Activated CD4-positive, alpha-beta memory T cell treated with anti-CD3 and anti-CD28 coated beads for 36 hours (primary cell): ENCODE results near the gene KMT2E. TPM values are rescaled to one million over a fixed set of nuclear protein-coding genes. Genes with fewer than 3 reads are reported as not detected.
"Not testable (repeated sequence)": the region's sequence is repeated elsewhere in the genome, so short reads cannot be mapped to it uniquely, and the experiment has no call there.

Source experiments
- CTCF ChIA-PET: fragments of 350-600 bp; sonication (Branson Sonifier 250); formaldehyde crosslinking; loops from one replicate; lab custom pipeline; 2021; ENCODE audit warnings: antibody characterized with exemption, inconsistent platforms; lab: Charles Lee
- POLR2A ChIA-PET: fragments of 350-600 bp; sonication (Branson Sonifier 250); formaldehyde crosslinking; loops from one replicate; lab custom pipeline; 2021; ENCODE audit warnings: antibody characterized with exemption; lab: Charles Lee
- DNase-seq: peaks from one replicate; pipeline ENCODE4 v3.0.0-alpha.2; 2020
- H3K27ac Mint-ChIP-seq: one replicate; pipeline ENCODE4 v1.8.0; 2021; ENCODE audit warnings: mixed read lengths
- H3K27me3 Mint-ChIP-seq: one replicate; pipeline ENCODE4 v1.8.0; 2021; ENCODE audit warnings: mixed read lengths
- H3K36me3 Mint-ChIP-seq: one replicate; pipeline ENCODE4 v1.8.0; 2021; ENCODE audit warnings: mixed read lengths
- H3K4me1 Mint-ChIP-seq: one replicate; pipeline ENCODE4 v1.8.0; 2021; ENCODE audit warnings: low read depth, mixed read lengths
- H3K4me3 Mint-ChIP-seq: one replicate; pipeline ENCODE4 v1.8.0; 2021; ENCODE audit warnings: mild to moderate bottlenecking, mixed read lengths
- H3K9me3 Mint-ChIP-seq: one replicate; pipeline ENCODE4 v1.8.0; 2021; ENCODE audit warnings: mixed read lengths
- intact Hi-C: fragments of 100-400 bp; cut with micrococcal nuclease; formaldehyde crosslinking; loops from one replicate; pipeline ENCODE4 v1.15.1; 2023
- total RNA-seq, 2 experiments: library from RNA; stranded (reverse); gene quantifications; one replicate each; pipeline ENCODE4 v1.2.3, GENCODE V29; 2021

The KMT2E gene
- total RNA-seq, 2 experiments from 2014 or later, result 92.1 to 98.6 TPM

DNA sequence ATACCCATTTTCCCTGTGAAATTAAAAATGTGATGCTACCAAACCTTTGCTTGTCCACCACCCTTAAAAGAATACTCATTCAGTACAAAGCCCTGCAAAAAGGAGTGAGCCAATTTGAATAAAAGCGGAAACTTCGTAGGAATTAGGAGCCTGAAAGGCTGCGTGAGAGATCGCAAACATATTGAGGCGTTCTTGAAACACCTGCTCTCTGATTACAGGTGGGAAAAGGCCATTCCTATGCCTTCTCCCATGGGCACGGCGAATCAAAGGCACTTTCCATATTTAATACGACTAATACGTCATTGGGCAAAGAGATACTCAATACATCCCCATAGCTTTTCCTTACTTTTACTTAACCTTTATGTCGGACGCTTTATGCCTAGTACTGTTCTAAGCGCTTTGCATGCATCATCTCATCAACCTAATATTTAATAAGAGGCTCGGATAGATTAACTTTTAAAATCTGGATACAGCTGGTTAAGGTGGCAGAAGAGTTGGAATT, 30.9 kb upstream of the KMT2E start:
- CTCF ChIA-PET, result interaction anchor here (0.7 to 8.0 kb wide), 18 partner anchors 13 to 447 kb away, joined by 3 to 80 read pairs (median 5); partner anchors contain the start of gene KMT2E
- Mint-ChIP-seq H3K36me3 (peaks cover 22% of the 10 kb centered on the region), H3K9me3 (no peaks in the 10 kb centered on the region)

DNA sequence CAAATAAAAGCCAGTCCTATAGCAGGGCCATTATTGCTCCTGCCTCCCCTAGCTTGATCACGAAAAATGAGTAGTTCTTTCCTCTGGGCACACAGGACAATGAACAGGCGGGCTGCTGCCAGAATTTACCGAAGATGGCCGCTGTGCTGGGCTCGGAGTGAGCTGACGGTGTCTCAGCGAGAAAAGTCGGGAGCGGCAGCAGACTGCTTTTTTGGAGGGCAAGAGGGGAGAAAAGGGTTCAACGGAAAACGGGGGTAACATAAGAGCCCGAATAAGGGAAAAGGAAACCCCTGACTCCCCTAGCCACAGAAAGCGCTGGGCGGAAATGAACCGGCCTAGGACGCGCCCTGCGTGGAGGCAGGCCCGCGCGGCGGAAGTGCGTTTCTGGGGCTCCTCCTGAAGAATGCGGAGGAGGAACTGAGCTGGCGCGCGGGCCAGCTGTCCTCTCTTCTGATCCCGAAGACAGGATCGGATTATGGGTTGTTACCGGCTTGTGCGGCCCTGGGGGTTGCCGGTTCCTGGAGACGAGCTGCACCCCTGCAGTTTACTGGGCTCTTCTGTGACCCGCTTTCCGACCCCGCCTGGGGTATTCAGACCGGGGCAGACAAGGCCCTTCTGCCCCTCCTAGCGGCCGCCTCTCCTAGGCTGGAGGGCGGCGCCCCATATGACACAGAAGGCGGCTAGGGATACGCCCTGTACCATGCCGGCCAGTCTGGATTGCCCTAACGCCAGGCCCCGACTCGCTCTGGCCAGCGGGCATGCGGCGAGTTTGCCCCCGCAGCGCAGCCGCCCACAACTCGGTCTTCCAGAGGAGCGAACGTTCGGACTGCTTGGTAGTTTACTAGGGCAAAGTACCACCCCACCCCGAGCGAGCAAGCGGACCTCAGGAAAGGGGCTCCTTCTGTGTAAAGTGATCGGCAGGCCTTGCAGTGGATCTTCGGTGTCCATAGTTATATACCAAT, 30.1 kb upstream of the KMT2E start:
- Mint-ChIP-seq H3K4me1 (peaks cover 74% of the 10 kb centered on the region), H3K36me3 (peaks cover 22% of the 10 kb centered on the region), H3K27ac (peak overlapping the region; percentile 100), H3K4me3 (peak overlapping the region; percentile 100), H3K27me3 (no peaks in the 10 kb centered on the region), H3K9me3 (no peaks in the 10 kb centered on the region)
- DNase-seq, result peak; percentile 91
- ChIA-PET CTCF (interaction anchor here (0.7 to 8.0 kb wide), 17 partner anchors 12 to 446 kb away, joined by 3 to 80 read pairs (median 5); partner anchors contain the start of gene KMT2E), POLR2A (interaction anchor here (0.8 to 5.8 kb wide), 13 partner anchors 10 to 405 kb away, joined by 3 to 202 read pairs (median 4); partner anchors contain the start of genes KMT2E and SRPK2)
- intact Hi-C loops, result loop anchor here (1.0 to 5.0 kb wide), 6 partner anchors 11 to 605 kb away; no protein-coding TSS in a partner anchor

More for the DNA sequence above, 30.9 kb upstream of the KMT2E start:
- intact Hi-C loops, result loop anchor here (1.0 to 5.0 kb wide), 3 partner anchors 38 to 606 kb away; no protein-coding TSS in a partner anchor
- Mint-ChIP-seq H3K27me3 (no peaks in the 10 kb centered on the region), H3K4me1 (peaks cover 72% of the 10 kb centered on the region), H3K27ac (peak overlapping the region; percentile 100), H3K4me3 (peak overlapping the region; percentile 100)
- DNase-seq, result no peak
- POLR2A ChIA-PET, result interaction anchor here (0.7 to 5.8 kb wide), 16 partner anchors 9 to 680 kb away, joined by 3 to 202 read pairs (median 4); partner anchors contain the start of genes KMT2E and SRPK2

DNA sequence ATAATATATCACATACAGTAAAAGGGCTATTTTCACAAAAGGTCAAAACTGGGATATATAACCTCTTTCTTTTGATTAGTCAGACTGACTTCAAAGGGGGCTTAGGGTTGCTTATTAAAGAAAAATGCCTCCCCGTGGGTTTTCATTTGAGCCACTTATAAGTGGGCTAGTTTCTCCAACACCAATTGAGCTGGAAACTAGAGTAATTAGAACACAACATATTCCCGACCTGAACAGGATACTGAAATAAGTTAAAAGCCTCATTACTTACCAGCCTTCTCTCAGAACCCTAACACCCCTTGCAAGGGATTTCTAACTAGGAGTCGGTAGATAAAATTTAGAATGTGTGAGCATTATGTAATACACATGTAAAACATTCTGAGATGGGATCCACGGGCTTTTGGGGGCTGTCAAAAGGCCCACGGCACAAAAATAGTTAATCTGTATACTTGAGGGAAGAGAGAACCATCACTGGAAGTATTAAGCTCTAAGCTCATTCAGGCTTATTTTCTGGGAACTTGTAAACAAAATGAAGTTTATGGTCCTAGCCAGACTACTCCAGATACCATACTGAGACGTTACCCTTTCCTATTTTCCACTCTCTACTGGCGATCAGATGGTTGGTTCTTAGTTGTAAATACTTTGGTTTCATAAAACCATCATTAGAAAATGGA, 29.3 kb upstream of the KMT2E start:
- Mint-ChIP-seq H3K9me3 (no peaks in the 10 kb centered on the region), H3K27me3 (no peaks in the 10 kb centered on the region), H3K27ac (peak overlapping the region; percentile 100), H3K4me3 (peak overlapping the region; percentile 100), H3K4me1 (peaks cover 69% of the 10 kb centered on the region), H3K36me3 (peaks cover 24% of the 10 kb centered on the region)
- CTCF ChIA-PET, result interaction anchor here (1.7 to 8.0 kb wide), 6 partner anchors 23 to 62 kb away, joined by 5 to 80 read pairs (median 30); partner anchors contain the start of gene KMT2E
- no peak for DNase-seq
- intact Hi-C loops, result loop anchor here (1.0 to 5.0 kb wide), 4 partner anchors 11 to 113 kb away; no protein-coding TSS in a partner anchor
- POLR2A ChIA-PET, result interaction anchor here (1.0 to 5.8 kb wide), 6 partner anchors 11 to 404 kb away, joined by 3 to 202 read pairs (median 4); partner anchors contain the start of genes KMT2E and SRPK2

DNA sequence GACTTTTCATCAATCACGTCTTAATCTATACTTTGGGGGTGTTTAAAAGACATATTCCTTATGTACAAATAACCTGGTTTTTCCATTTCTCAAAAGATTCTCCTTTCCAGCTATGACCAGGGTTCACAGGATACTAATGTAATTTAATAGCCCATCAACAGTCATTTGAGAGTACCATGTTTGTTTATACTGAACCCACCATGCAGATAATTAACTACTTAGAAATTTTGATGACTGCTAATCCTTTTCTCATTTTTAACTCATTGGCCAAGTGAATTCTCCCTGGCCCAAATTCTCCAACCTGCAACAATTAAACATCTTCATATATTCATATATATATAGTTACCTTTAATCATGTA, 28.8 kb upstream of the KMT2E start:
- no peak for DNase-seq
- intact Hi-C loops, result loop anchor here (2.0 kb wide), 1 partner anchor 18 kb away; no protein-coding TSS in a partner anchor
- peak overlapping the region; percentile 100 for H3K4me3 Mint-ChIP-seq
- H3K9me3 Mint-ChIP-seq, result no peaks in the 10 kb centered on the region
- ChIA-PET POLR2A (interaction anchor here (3.1 to 5.8 kb wide), 2 partner anchors 26 to 42 kb away, joined by 52 to 202 read pairs; partner anchors contain the start of gene KMT2E), CTCF (interaction anchor here (5.5 to 8.0 kb wide), 3 partner anchors 22 to 62 kb away, joined by 52 to 80 read pairs (median 76); partner anchors contain the start of gene KMT2E)
- peaks cover 65% of the 10 kb centered on the region for H3K4me1 Mint-ChIP-seq
- peaks cover 26% of the 10 kb centered on the region for H3K36me3 Mint-ChIP-seq
- no peaks in the 10 kb centered on the region for H3K27me3 Mint-ChIP-seq
- H3K27ac Mint-ChIP-seq, result peak overlapping the region; percentile 100

DNA sequence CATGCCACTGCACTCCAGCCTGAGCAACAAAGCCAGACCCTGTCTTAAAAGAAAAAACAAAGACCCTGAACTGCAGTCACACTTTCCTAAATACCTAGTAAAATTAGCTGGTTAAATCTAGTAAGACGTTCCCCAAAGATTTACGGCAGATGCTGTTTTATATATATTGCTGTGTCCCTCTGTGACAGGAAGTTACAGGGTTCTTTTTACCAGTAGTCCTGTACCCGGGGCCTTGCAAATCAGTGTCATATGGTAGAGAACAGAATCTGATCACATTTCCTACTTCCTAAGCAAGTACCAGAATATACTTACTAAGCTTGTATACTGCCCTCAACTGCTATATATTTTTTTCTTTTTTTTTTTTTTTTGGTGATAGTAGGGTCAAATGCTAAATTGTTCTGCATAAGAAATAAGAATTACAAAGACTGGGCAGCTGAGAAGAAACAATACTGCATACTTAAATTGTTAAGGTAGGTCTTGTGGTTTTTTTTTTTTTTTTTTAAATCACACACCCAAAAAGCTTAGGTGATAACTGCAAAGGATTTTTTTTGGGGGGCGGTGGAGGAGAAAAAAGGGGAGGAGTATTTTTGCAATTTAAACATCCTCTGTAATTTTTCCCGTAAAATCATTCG, 27.3 kb upstream of the KMT2E start:
- peak overlapping the region; percentile 54 for H3K27ac Mint-ChIP-seq

DNA sequence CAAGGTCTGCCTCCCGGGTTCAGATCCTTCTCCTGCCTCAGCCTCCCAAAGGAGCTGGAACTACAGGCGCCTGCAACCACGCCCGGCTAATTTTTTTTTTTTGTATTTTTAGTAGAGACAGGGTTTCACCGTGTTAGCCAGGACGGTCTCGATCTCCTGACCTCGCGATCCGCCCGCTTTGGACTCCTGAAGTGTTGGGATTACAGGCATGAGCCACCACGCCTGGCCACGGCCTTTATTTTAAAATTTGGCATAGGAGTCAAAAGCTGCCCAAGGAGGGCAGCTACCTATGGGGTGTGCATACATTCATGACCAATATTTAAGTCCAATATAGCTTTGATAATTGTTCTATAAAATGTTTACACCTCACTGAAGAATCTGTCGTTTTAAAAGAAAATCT, 26.6 kb upstream of the KMT2E start:
- peaks cover 49% of the 10 kb centered on the region for H3K4me1 Mint-ChIP-seq
- H3K27me3 Mint-ChIP-seq, intact Hi-C loops, DNase-seq, CTCF ChIA-PET, H3K4me3 Mint-ChIP-seq, H3K9me3 Mint-ChIP-seq: not testable (repeated sequence)
- POLR2A ChIA-PET, result interaction anchor here (1.1 to 1.2 kb wide), 2 partner anchors 23 to 28 kb away, joined by 3 to 5 read pairs; no protein-coding TSS in a partner anchor
- H3K36me3 Mint-ChIP-seq, result peaks cover 32% of the 10 kb centered on the region
- H3K27ac Mint-ChIP-seq, result peak overlapping the region; percentile 46

More for the DNA sequence above, 27.3 kb upstream of the KMT2E start:
- no peaks in the 10 kb centered on the region for H3K9me3 Mint-ChIP-seq
- intact Hi-C loops, result no loop called here
- no peak for DNase-seq
- CTCF ChIA-PET, result no interaction called here
- H3K4me3 Mint-ChIP-seq, result no peak overlapping the region
- H3K4me1 Mint-ChIP-seq, result peaks cover 55% of the 10 kb centered on the region
- no peaks in the 10 kb centered on the region for H3K27me3 Mint-ChIP-seq
- H3K36me3 Mint-ChIP-seq, result peaks cover 29% of the 10 kb centered on the region
- POLR2A ChIA-PET, result interaction anchor here (1.1 to 1.2 kb wide), 2 partner anchors 24 to 29 kb away, joined by 3 to 5 read pairs; no protein-coding TSS in a partner anchor

DNA sequence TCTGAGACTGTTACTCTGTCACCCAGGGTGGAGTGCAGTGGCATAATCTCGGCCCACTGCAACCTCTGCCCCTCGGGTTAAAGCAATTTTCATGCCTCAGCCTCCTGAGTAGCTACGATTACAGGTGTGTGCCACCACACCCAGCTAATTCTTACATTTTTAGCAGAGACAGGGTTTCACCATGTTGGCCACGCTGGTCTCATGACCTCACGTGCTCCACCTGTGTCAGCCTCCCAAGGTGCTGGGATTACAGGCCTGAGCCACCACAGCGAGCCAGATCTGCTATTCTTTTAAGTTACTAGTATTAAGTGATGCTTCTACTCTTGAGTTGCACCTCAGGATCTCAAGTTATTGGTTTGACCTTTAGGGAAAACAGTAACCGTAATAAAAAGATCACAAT, 23.0 kb upstream of the KMT2E start:
- H3K27me3 Mint-ChIP-seq, result no peaks in the 10 kb centered on the region
- intact Hi-C loops, result no loop called here
- no peak overlapping the region for H3K4me3 Mint-ChIP-seq
- POLR2A ChIA-PET, result interaction anchor here (1.5 to 1.9 kb wide), 2 partner anchors 19 to 27 kb away, joined by 4 to 6 read pairs; no protein-coding TSS in a partner anchor
- H3K9me3 Mint-ChIP-seq, result no peaks in the 10 kb centered on the region
- CTCF ChIA-PET, result interaction anchor here (1.1 to 1.2 kb wide), 2 partner anchors 10 to 22 kb away, joined by 5 to 6 read pairs; no protein-coding TSS in a partner anchor
- H3K36me3 Mint-ChIP-seq, result peaks cover 36% of the 10 kb centered on the region
- H3K27ac Mint-ChIP-seq, result no peak overlapping the region
- peaks cover 54% of the 10 kb centered on the region for H3K4me1 Mint-ChIP-seq
- DNase-seq, result no peak

DNA sequence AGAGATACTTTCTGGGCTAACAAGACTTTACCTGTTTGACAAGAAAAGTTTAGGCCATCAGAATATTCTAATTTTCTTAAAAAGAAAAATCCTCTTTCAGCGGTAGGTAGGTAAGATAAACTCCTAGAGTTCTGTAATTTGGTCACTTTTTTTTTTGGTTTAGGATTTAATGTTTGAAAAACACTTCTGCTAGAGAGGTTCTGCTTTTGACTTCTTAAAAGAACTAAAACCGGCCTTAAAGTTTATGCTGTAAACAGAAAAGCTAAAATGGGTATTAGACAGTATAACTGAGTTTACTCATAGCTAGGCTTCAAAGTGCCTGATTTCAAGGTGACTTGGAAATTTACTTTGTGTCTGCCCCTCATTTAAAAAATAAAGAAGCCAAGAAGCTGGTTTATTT, 21.7 kb upstream of the KMT2E start:
- intact Hi-C loops, result no loop called here
- DNase-seq, result no peak
- Mint-ChIP-seq H3K9me3 (no peaks in the 10 kb centered on the region), H3K4me1 (peaks cover 55% of the 10 kb centered on the region), H3K27ac (no peak overlapping the region), H3K4me3 (no peak overlapping the region), H3K36me3 (peaks cover 34% of the 10 kb centered on the region), H3K27me3 (no peaks in the 10 kb centered on the region)
- POLR2A ChIA-PET, result interaction anchor here (1.0 to 1.9 kb wide), 4 partner anchors 10 to 25 kb away, joined by 3 to 5 read pairs (median 4); no protein-coding TSS in a partner anchor
- CTCF ChIA-PET, result interaction anchor here (1.1 to 2.0 kb wide), 2 partner anchors 10 to 69 kb away, joined by 3 to 7 read pairs; no protein-coding TSS in a partner anchor

DNA sequence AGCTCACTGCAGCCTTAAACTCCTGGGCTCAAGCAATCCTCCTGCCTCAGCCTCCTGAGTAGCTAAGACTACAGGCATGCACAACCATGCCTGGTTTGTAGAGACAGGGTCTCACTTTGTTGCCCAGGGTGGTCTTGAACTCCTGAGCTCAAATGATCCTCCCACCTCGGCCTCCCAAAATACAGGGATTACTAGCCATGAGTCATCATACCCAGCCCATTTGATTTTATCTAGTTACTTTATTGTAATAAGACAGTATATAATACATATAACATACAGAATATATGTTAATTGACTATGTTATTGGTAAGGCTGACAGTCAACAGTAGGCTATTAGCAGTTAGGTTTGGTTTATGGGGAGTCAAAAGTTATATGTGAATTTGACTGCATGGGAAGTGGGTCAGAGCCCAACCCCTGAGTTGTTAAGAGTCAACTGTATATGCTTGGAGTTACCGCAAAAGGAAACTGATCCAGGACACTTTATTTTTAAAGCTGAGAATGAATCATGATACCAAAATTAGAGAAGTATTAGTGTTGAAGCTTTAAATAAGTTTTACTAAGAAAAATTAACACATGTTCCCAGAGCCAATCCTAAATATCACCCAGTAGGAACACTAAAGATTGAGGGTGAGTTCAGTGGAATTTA, 20.7 kb upstream of the KMT2E start:
- peak overlapping the region; percentile 23 for H3K27ac Mint-ChIP-seq
- no peaks in the 10 kb centered on the region for H3K27me3 Mint-ChIP-seq
- peaks cover 52% of the 10 kb centered on the region for H3K4me1 Mint-ChIP-seq
- H3K36me3 Mint-ChIP-seq, result peaks cover 29% of the 10 kb centered on the region
- no peaks in the 10 kb centered on the region for H3K9me3 Mint-ChIP-seq
- intact Hi-C loops, result no loop called here
- ChIA-PET CTCF (interaction anchor here (1.0 to 2.0 kb wide), 3 partner anchors 11 to 70 kb away, joined by 3 to 7 read pairs (median 3); no protein-coding TSS in a partner anchor), POLR2A (no interaction called here)
- no peak overlapping the region for H3K4me3 Mint-ChIP-seq
- DNase-seq, result no peak
